D721Med (cell line): Measurements from ENCODE around the gene LRRD1.

Experiments
- DNase-seq: peaks from one replicate; pipeline ENCODE4 v3.0.0; 2011; ENCODE audit warnings: low spot score; ENCODE audit not compliant: insufficient read length
- FAIRE-seq: peaks from 2 replicates; lab custom pipeline; 2011; peaks lifted over from hg19 to GRCh38; lab: Jason Lieb, UNC
- TF ChIP-seq, protein P1 (sequence below): IDR thresholded peaks from 2 replicates; pipeline ENCODE4 v1.5.1; 2012; ENCODE audit warnings: mild to moderate bottlenecking, control low read depth; ENCODE audit not compliant: insufficient read depth; ENCODE audit errors: missing control alignments

The LRRD1 gene

DNA sequence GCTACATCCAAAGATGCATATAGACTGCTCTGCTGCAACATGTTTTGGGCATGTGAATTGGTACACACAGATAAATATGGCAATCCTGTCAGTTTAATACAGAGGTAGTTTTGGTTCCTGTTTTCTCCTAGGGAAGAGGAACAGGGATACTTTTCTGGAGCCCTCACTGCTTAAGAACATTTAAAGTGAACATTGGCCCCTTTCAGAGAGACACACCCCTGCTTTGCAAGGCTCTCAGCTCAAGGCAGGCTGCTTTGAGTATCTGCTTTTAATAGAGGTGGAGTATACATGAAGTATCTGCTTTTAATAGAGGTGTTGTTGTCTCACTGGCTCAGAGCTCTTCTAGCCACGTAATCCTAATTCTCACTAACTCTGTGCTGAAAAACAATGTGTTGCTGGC, 83.6 kb downstream of the LRRD1 start:
- DNase-seq = no peak
- TF ChIP-seq, protein P1, sequence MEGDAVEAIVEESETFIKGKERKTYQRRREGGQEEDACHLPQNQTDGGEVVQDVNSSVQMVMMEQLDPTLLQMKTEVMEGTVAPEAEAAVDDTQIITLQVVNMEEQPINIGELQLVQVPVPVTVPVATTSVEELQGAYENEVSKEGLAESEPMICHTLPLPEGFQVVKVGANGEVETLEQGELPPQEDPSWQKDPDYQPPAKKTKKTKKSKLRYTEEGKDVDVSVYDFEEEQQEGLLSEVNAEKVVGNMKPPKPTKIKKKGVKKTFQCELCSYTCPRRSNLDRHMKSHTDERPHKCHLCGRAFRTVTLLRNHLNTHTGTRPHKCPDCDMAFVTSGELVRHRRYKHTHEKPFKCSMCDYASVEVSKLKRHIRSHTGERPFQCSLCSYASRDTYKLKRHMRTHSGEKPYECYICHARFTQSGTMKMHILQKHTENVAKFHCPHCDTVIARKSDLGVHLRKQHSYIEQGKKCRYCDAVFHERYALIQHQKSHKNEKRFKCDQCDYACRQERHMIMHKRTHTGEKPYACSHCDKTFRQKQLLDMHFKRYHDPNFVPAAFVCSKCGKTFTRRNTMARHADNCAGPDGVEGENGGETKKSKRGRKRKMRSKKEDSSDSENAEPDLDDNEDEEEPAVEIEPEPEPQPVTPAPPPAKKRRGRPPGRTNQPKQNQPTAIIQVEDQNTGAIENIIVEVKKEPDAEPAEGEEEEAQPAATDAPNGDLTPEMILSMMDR = no peak
- no peak for FAIRE-seq
